HG03342 (cell line): Measurements from ENCODE around the gene NAALADL2.
"Not testable (repeated sequence)": the region's sequence is repeated elsewhere in the genome, so short reads cannot be mapped to it uniquely, and the experiment has no call there.

Source experiments
- ATAC-seq: cut with Tn5 transposase; IDR thresholded peaks from one replicate; pipeline ENCODE4 v1.9.1; 2021; ENCODE audit warnings: mild to moderate bottlenecking, moderate library complexity; ENCODE audit not compliant: unreplicated experiment

The NAALADL2 gene

GRCh38 chr3:175121225-175121624 is 262.1 kb downstream of the NAALADL2 start:
- ATAC-seq: no peak

- no peak for ATAC-seq
Measured at GRCh38 chr3:175127075-175127662, 268.0 kb downstream of the NAALADL2 start.

- ATAC-seq: no peak
Measured at GRCh38 chr3:175129126-175129525, 270.0 kb downstream of the NAALADL2 start.

- no peak for ATAC-seq
Measured at GRCh38 chr3:175129571-175129970, 270.4 kb downstream of the NAALADL2 start.

- ATAC-seq: not testable (repeated sequence)
Measured at GRCh38 chr3:175131866-175132265, 272.7 kb downstream of the NAALADL2 start.

- ATAC-seq: not testable (repeated sequence)
Measured at GRCh38 chr3:175132706-175133105, 273.6 kb downstream of the NAALADL2 start.

- ATAC-seq: no peak
Measured at GRCh38 chr3:175144368-175144767, 285.2 kb downstream of the NAALADL2 start.

GRCh38 chr3:175146258-175146657 is 287.1 kb downstream of the NAALADL2 start:
- no peak for ATAC-seq

GRCh38 chr3:175149675-175150074 is 290.5 kb downstream of the NAALADL2 start:
- peak; percentile 91 for ATAC-seq

GRCh38 chr3:175150812-175151401 is 291.8 kb downstream of the NAALADL2 start:
- ATAC-seq: no peak

- ATAC-seq: no peak
Measured at GRCh38 chr3:175153595-175153994, 294.5 kb downstream of the NAALADL2 start.

- ATAC-seq: no peak
Measured at GRCh38 chr3:175155172-175155571, 296.0 kb downstream of the NAALADL2 start.

- no peak for ATAC-seq
Measured at GRCh38 chr3:175159202-175159601, 300.1 kb downstream of the NAALADL2 start.

- no peak for ATAC-seq
Measured at GRCh38 chr3:175161291-175161690, 302.2 kb downstream of the NAALADL2 start.

GRCh38 chr3:175163686-175164085 is 304.6 kb downstream of the NAALADL2 start:
- ATAC-seq: no peak

GRCh38 chr3:175173117-175173516 is 314.0 kb downstream of the NAALADL2 start:
- not testable (repeated sequence) for ATAC-seq

GRCh38 chr3:175176556-175176955 is 317.4 kb downstream of the NAALADL2 start:
- ATAC-seq: no peak

GRCh38 chr3:175179055-175179454 is 319.9 kb downstream of the NAALADL2 start:
- ATAC-seq: no peak

- no peak for ATAC-seq
Measured at GRCh38 chr3:175184392-175184791, 325.3 kb downstream of the NAALADL2 start.

- no peak for ATAC-seq
Measured at GRCh38 chr3:175185903-175186302, 326.8 kb downstream of the NAALADL2 start.

GRCh38 chr3:175186511-175186910 is 327.4 kb downstream of the NAALADL2 start:
- ATAC-seq: no peak

- no peak for ATAC-seq
Measured at GRCh38 chr3:175187586-175187985, 328.5 kb downstream of the NAALADL2 start.

GRCh38 chr3:175192536-175192935 is 333.4 kb downstream of the NAALADL2 start:
- ATAC-seq: no peak
